Bone marrow (tissue), 2 donors: Measurements from ENCODE around the gene LZTS2.

Experiments
- DNase-seq, 2 donors: peaks; one replicate each; lab custom pipeline; 2025; lab: John Stamatoyannopoulos, UW

LZTS2 gene

DNA sequence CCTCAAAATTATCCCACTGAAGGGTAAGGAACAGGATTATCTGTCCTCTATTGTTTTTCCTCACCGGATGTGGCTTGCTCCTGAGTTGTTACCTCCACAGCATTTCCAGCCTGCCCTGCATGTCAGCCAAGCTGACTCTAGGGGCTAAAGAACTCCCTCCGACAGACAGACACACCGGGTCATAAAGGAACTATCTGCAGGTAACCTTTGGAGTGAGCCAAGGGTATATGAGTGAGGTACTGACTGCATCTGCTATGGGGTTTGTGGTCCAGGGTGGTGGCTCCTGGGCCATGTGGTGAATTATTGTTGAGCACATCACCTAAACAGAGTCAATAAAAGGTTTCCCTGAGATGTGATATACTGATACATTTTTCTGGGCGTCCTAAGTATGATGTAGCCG, 55.3 kb downstream of the LZTS2 start:
- no peak for DNase-seq

DNA sequence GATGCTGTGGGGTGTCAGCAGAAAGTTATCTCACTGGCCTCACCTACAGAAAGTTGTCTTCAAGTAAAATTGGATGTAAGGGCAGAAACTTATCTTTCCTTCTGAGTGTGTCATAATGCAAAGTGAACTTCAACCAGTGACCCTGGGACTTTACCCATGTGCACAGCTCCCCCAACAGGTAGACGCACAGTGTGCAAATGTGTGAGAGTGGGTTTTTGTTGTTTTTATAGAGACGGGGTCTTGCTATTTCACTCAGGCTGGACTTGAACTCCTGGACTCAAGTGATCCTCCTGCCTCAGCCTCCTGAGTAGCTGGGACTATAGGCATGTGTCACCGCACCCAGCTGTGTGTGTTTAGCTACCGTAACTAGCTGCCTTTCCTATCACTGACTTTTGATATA, 55.8 kb downstream of the LZTS2 start:
- DNase-seq: no peak

- DNase-seq: no peak
Measured at GRCh38 chr10:101056365-101057151, 57.0 kb downstream of the LZTS2 start.
